ENCODE data around the gene DDX49.
A peak's percentile ranks its signal among the peaks of the same experiment; 100 is the strongest.

Gene DDX49

GRCh38 chr19:18919086-18919899 is at the start of gene DDX49, which contains the start of gene COPE:
Gene DDX49 (plus strand): TSS chr19:18919715. CDS start chr19:18919742, 27 bp downstream.
Gene COPE (minus strand): TSS chr19:18919387. CDS start chr19:18919348, 39 bp downstream.
- DNase-seq: peak; percentile 98

GRCh38 chr19:18869781-18870530 is 49.6 kb upstream of the DDX49 start:
- no peak for DNase-seq

GRCh38 chr19:18870531-18871172 is 48.9 kb upstream of the DDX49 start:
- DNase-seq: no peak

- DNase-seq: no peak
Measured at GRCh38 chr19:18871543-18871942, 48.0 kb upstream of the DDX49 start.

GRCh38 chr19:18875726-18876125 is 43.8 kb upstream of the DDX49 start:
- no peak for DNase-seq

- DNase-seq: no peak
Measured at GRCh38 chr19:18876865-18877264, 42.6 kb upstream of the DDX49 start.

GRCh38 chr19:18878058-18878797 is 41.3 kb upstream of the DDX49 start:
- no peak for DNase-seq

- no peak for DNase-seq
Measured at GRCh38 chr19:18878858-18879578, 40.5 kb upstream of the DDX49 start.

GRCh38 chr19:18879579-18880373 is 39.7 kb upstream of the DDX49 start:
- no peak for DNase-seq

GRCh38 chr19:18881491-18881890 is 38.0 kb upstream of the DDX49 start:
- DNase-seq: no peak

GRCh38 chr19:18883526-18884304 is 35.8 kb upstream of the DDX49 start:
- DNase-seq: no peak

- no peak for DNase-seq
Measured at GRCh38 chr19:18886972-18887371, 32.5 kb upstream of the DDX49 start.

GRCh38 chr19:18889949-18890745 is 29.4 kb upstream of the DDX49 start:
- DNase-seq: no peak

GRCh38 chr19:18893587-18894253 is 25.8 kb upstream of the DDX49 start:
- no peak for DNase-seq

- DNase-seq: no peak
Measured at GRCh38 chr19:18894254-18895037, 25.1 kb upstream of the DDX49 start.

- no peak for DNase-seq
Measured at GRCh38 chr19:18895038-18895823, 24.3 kb upstream of the DDX49 start.

GRCh38 chr19:18895824-18896341 is 23.6 kb upstream of the DDX49 start, which contains the start of gene CERS1:
Gene CERS1 (minus strand): TSS chr19:18896158. CDS start chr19:18896072, 86 bp downstream.
- no peak for DNase-seq

Data from activated CD8-positive, alpha-beta memory T cell treated with anti-CD3 and anti-CD28 coated beads for 24 hours (primary cell).